Subcutaneous adipose tissue (tissue), 4 donors: Measurements from ENCODE around the gene DPYD. TPM values are rescaled to one million over a fixed set of nuclear protein-coding genes. Genes with fewer than 3 reads are reported as not detected.

Experiments
- CTCF ChIP-seq: fragments of 450-650 bp; IDR thresholded peaks from one replicate; pipeline ENCODE4 v1.5.1; 2016; ENCODE audit warnings: low read depth, mild to moderate bottlenecking, control low read depth, antibody characterized with exemption, moderate library complexity
- total RNA-seq, 4 donors: library from RNA; depleted of rRNA; stranded (reverse); fragments of >200 nt; gene quantifications; one replicate each; pipeline ENCODE4 v1.1.0, GENCODE V29; 2016

Gene DPYD
- total RNA-seq, 4 donors from 2014 or later: 47.1 to 100 (median 68.0) TPM

- TF ChIP-seq CTCF: no peak
Measured at GRCh38 chr1:97806326-97806725, 114.5 kb downstream of the DPYD start.

GRCh38 chr1:97805093-97805492, 115.7 kb downstream of the DPYD start:
- no peak for TF ChIP-seq CTCF

- TF ChIP-seq CTCF: no peak
Measured at GRCh38 chr1:97803026-97803425, 117.8 kb downstream of the DPYD start.

GRCh38 chr1:97802011-97802410, 118.8 kb downstream of the DPYD start:
- TF ChIP-seq CTCF: no peak

GRCh38 chr1:97797403-97798183, 123.2 kb downstream of the DPYD start:
- TF ChIP-seq CTCF: no peak

GRCh38 chr1:97796711-97797110, 124.1 kb downstream of the DPYD start:
- no peak for TF ChIP-seq CTCF

- TF ChIP-seq CTCF: no peak
Measured at GRCh38 chr1:97792655-97793054, 128.2 kb downstream of the DPYD start.
